ENCODE measurements around the gene CBLC.

DNA sequence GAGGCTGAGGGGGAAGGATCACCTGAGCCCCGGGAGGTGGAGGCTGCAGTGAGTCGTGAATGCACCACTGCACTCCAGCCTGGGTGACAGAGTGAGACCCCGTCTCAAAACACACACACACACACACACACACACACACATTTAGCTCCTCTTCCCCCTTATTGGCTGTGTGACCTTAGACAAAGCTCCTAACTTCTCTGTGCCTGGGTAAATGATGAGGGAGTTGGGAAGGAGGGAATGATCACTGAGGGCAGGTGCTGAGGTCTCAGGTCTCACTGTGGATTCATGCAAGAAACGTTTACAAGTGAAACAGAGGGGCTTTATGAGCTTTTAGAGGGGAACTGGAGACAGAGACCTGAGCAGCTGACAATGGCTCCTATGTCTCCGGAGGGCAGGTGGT, 46.1 kb upstream of the CBLC start:
- TF ChIP-seq, protein P1, sequence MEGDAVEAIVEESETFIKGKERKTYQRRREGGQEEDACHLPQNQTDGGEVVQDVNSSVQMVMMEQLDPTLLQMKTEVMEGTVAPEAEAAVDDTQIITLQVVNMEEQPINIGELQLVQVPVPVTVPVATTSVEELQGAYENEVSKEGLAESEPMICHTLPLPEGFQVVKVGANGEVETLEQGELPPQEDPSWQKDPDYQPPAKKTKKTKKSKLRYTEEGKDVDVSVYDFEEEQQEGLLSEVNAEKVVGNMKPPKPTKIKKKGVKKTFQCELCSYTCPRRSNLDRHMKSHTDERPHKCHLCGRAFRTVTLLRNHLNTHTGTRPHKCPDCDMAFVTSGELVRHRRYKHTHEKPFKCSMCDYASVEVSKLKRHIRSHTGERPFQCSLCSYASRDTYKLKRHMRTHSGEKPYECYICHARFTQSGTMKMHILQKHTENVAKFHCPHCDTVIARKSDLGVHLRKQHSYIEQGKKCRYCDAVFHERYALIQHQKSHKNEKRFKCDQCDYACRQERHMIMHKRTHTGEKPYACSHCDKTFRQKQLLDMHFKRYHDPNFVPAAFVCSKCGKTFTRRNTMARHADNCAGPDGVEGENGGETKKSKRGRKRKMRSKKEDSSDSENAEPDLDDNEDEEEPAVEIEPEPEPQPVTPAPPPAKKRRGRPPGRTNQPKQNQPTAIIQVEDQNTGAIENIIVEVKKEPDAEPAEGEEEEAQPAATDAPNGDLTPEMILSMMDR (IDR thresholded peaks at IDR 0.05): no peak
- no peak for TF ChIP-seq POLR2A (IDR thresholded peaks at IDR 0.05)
- TF ChIP-seq EP300 (IDR thresholded peaks at IDR 0.05): no peak
